22Rv1 (cell line): ENCODE results near the gene ITGAE.

ENCODE experiments used
- H3K27ac ChIP-seq: fragments of 450-650 bp; 2 replicates; pipeline ENCODE4 v1.5.1; 2017
- CTCF ChIP-seq: fragments of 450-650 bp; IDR thresholded peaks from 2 replicates; pipeline ENCODE4 v1.5.1; 2017; ENCODE audit warnings: mild to moderate bottlenecking
- ZFX ChIP-seq: fragments of 450-650 bp; IDR thresholded peaks from 2 replicates; pipeline ENCODE4 v1.6.1; 2017; ENCODE audit warnings: antibody characterized with exemption, borderline replicate concordance

Gene ITGAE

DNA sequence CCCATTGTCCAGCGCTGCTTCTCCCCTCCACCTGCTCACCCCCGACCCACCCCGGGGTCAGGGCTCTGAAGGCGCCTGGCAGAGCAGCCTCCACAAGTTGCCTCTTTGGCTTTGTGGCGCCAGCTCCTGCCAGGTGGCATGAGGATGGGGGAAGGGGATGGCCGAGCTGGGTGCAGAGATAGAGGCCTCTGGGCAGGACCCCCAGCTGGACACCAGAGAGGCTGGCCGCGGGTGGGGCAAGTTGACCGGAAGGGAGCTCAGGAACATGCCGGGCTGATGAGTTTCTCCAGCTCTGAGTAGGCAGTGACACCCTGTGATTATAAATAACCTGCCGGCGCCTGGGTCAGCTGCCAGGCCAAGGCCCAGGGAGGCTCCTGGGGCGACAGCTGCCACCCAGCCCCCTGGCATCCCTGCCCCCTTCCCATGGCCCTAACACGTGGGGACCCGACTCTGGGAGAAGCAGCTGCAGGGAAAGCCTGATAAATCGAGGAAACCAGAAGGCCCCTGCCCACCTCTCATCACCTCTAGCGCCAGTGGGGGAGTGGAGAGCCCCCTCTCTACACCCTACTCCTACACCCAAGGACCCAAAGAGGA is 105.8 kb downstream of the ITGAE start:
- TF ChIP-seq CTCF = no peak
- TF ChIP-seq ZFX = no peak
- H3K27ac ChIP-seq = peak overlapping the region; percentile 65

DNA sequence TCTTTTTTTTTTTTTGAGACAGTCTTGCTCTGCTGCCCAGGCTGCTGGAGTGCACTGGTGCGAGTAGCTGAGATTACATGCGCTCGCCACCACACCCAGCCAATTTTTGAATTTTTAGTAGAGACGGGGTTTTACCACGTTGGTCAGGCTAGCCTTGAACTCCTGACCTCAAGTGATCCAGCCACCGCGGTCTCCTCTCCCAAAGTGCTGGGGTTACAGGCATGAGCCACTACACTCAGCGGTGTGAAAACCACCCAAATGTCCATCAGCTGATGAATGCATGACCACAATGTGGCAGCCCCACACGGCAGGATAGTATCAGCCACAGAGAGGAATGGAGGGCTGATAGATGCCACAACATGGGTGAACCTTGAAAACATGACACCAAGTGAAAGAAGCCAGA is 107.2 kb downstream of the ITGAE start:
- TF ChIP-seq CTCF (no peak), ZFX (no peak)

GRCh38 chr17:3693141-3693540 is 107.8 kb downstream of the ITGAE start:
- TF ChIP-seq CTCF = no peak
- TF ChIP-seq ZFX = no peak
- H3K27ac ChIP-seq = no peak overlapping the region

More for the DNA sequence above, 107.2 kb downstream of the ITGAE start:
- no peak overlapping the region for H3K27ac ChIP-seq

GRCh38 chr17:3692346-3692745 is 108.6 kb downstream of the ITGAE start:
- TF ChIP-seq CTCF (no peak), ZFX (no peak)
- no peak overlapping the region for H3K27ac ChIP-seq

GRCh38 chr17:3691617-3692067 is 109.3 kb downstream of the ITGAE start:
- H3K27ac ChIP-seq = no peak overlapping the region
- TF ChIP-seq CTCF = peak; percentile 12; the same call in 1 of the 2 replicates
- no peak for TF ChIP-seq ZFX

DNA sequence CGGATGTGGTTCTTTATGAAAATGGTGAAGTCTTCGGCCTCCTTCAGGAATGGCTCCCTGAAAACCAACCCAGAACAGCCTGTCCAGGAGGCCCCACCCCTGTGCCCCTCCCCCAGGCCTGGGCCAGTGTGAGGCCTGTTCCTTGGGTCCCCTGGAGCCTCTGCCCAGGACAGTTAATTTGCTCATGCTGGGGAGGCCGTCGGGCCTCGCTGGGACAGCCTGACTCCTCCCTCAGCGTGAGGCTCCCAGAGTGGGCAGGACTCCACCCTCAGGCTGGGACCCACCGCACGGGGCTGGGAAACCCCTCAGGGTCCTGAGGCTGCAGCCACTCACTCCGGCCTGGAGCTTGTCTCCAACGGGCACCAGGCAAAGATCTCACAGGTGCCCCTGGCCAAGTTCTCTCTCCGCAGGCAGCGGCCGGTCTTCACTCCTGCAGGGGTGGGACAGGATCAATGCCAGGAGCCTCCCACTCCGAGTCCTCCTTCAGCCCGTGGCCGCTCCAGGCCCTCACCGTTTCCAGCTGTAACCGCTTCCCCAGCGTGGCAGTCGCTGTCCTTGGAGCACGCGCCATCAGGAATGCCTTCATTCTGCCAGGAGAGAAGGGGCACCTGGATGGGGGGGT is 110.8 kb downstream of the ITGAE start:
- no peak overlapping the region for H3K27ac ChIP-seq
- TF ChIP-seq ZFX (no peak), CTCF (no peak)
